ENCODE results near the gene RMDN2. TPM values are rescaled to one million over a fixed set of nuclear protein-coding genes. Genes with fewer than 3 reads are reported as not detected.
A peak's percentile ranks its signal among the peaks of the same experiment; 100 is the strongest.

RMDN2 gene
- total RNA-seq, 2 donors from 2014 or later = 3.7 to 7.4 TPM

GRCh38 chr2:37885329-37885993 is 39.6 kb upstream of the RMDN2 start:
- Histone ChIP-seq H3K27me3 (replicated peaks; ENCODE audit: insufficient read depth) (no peaks in the 10 kb centered on the region), H3K9me3 (no peaks in the 10 kb centered on the region), H3K4me3 (no peak overlapping the region), H3K4me1 (ENCODE audit: control insufficient read depth in 1 of 2, low read depth in 2 of 2) (no peaks in the 10 kb centered on the region), H3K27ac (no peak overlapping the region), H3K36me3 (no peaks in the 10 kb centered on the region)
- DNase-seq (ENCODE audit: low spot score) = no peak
- ATAC-seq (ENCODE audit: insufficient number of reproducible peaks, low FRiP score, low read depth) = no peak
- no peak for TF ChIP-seq CTCF (IDR thresholded peaks at IDR 0.05)

GRCh38 chr2:37886745-37887144 is 38.3 kb upstream of the RMDN2 start:
- Histone ChIP-seq H3K9me3 (no peaks in the 10 kb centered on the region), H3K27ac (no peak overlapping the region), H3K27me3 (replicated peaks; ENCODE audit: insufficient read depth) (no peaks in the 10 kb centered on the region), H3K4me1 (ENCODE audit: control insufficient read depth in 1 of 2, low read depth in 2 of 2) (no peaks in the 10 kb centered on the region), H3K36me3 (no peaks in the 10 kb centered on the region), H3K4me3 (no peak overlapping the region)
- ATAC-seq (ENCODE audit: insufficient number of reproducible peaks, low FRiP score, low read depth) = no peak
- no peak for DNase-seq (ENCODE audit: low spot score)
- TF ChIP-seq CTCF (IDR thresholded peaks at IDR 0.05) = no peak

- Histone ChIP-seq H3K27me3 (replicated peaks; ENCODE audit: insufficient read depth) (no peaks in the 10 kb centered on the region), H3K27ac (no peak overlapping the region), H3K9me3 (no peaks in the 10 kb centered on the region), H3K4me3 (no peak overlapping the region), H3K36me3 (no peaks in the 10 kb centered on the region), H3K4me1 (ENCODE audit: control insufficient read depth in 1 of 2, low read depth in 2 of 2) (no peaks in the 10 kb centered on the region)
- ATAC-seq (ENCODE audit: insufficient number of reproducible peaks, low FRiP score, low read depth) (no peak), DNase-seq (ENCODE audit: low spot score) (no peak)
- TF ChIP-seq CTCF (IDR thresholded peaks at IDR 0.05) = no peak
Observed at GRCh38 chr2:37887286-37887685, 37.8 kb upstream of the RMDN2 start.

- no peak overlapping the region for H3K27ac ChIP-seq
- DNase-seq (ENCODE audit: low spot score) (no peak), ATAC-seq (ENCODE audit: insufficient number of reproducible peaks, low FRiP score, low read depth) (no peak)
- no peaks in the 10 kb centered on the region for H3K36me3 ChIP-seq
- H3K4me1 ChIP-seq (ENCODE audit: control insufficient read depth in 1 of 2, low read depth in 2 of 2) = peaks cover 0 to 5% of the 10 kb centered on the region in 2 donors
- H3K9me3 ChIP-seq = no peaks in the 10 kb centered on the region
- peak; percentile 78 for TF ChIP-seq CTCF (IDR thresholded peaks at IDR 0.05)
- H3K4me3 ChIP-seq = no peak overlapping the region
- H3K27me3 ChIP-seq (replicated peaks; ENCODE audit: insufficient read depth) = no peaks in the 10 kb centered on the region
Observed at GRCh38 chr2:37890893-37891495, 34.1 kb upstream of the RMDN2 start.

GRCh38 chr2:37891846-37892435 is 33.1 kb upstream of the RMDN2 start:
- H3K36me3 ChIP-seq = no peaks in the 10 kb centered on the region
- no peak overlapping the region for H3K4me3 ChIP-seq
- H3K4me1 ChIP-seq (ENCODE audit: control insufficient read depth in 1 of 2, low read depth in 2 of 2) = peaks cover 0 to 5% of the 10 kb centered on the region in 2 donors
- no peak for TF ChIP-seq CTCF (IDR thresholded peaks at IDR 0.05)
- DNase-seq (ENCODE audit: low spot score) (no peak), ATAC-seq (ENCODE audit: insufficient number of reproducible peaks, low FRiP score, low read depth) (no peak)
- no peak overlapping the region for H3K27ac ChIP-seq
- no peaks in the 10 kb centered on the region for H3K27me3 ChIP-seq (replicated peaks; ENCODE audit: insufficient read depth)
- H3K9me3 ChIP-seq = no peaks in the 10 kb centered on the region

Data from thoracic aorta (tissue), 2 donors.